Caki2 (cell line): ENCODE results near the gene GABARAPL2. TPM values are rescaled to one million over a fixed set of nuclear protein-coding genes. Genes with fewer than 3 reads are reported as not detected.
"Not testable (repeated sequence)": the region's sequence is repeated elsewhere in the genome, so short reads cannot be mapped to it uniquely, and the experiment has no call there.

Experiments
- DNase-seq: peaks from one replicate; pipeline ENCODE4 v3.0.0-alpha.2; 2015; ENCODE audit warnings: low read depth
- in situ Hi-C: cut with HindIII; loops from 2 replicates; pipeline ENCODE4 v1.10.0; 2016; ENCODE audit warnings: low sequenced_read_pairs, low pct_unique_long_range_greater_than_20kb, mixed read lengths
- total RNA-seq: library from RNA; depleted of rRNA; stranded (reverse); fragments of >200 nt; shearing (Covaris generic); gene quantifications from 2 replicates; pipeline ENCODE4 v1.2.3, GENCODE V29; 2014; ENCODE audit warnings: low replicate concordance

GABARAPL2 gene
- total RNA-seq, 1 experiment from 2014 or later = 16.3 TPM

GRCh38 chr16:75548456-75548855 lies 17.7 kb upstream of the GABARAPL2 start:
- in situ Hi-C loops, DNase-seq: not testable (repeated sequence)

DNA sequence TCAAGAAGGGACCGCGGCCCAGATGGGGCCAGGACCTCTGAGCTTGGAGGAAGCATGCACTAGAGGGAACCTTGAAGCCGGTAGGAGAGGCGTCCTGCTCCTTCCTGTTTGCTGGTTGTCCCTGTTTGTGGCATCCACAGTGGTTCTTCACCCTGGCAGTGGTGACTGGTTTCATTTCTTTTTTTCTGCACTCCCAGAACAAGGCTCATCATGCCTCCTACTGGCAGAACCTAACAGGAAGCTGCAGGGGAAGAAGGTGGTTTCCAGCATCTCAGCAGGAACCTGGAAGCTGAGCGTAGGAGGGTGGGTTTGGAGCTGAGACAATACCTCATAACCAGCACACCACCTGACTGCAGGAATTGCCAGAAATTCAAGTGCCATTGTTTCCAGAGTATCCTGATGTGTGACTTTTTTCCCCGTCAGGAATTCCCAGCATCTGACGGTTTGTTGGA lies 15.9 kb upstream of the GABARAPL2 start:
- peak; percentile 42 for DNase-seq
- in situ Hi-C loops = no loop called here

DNA sequence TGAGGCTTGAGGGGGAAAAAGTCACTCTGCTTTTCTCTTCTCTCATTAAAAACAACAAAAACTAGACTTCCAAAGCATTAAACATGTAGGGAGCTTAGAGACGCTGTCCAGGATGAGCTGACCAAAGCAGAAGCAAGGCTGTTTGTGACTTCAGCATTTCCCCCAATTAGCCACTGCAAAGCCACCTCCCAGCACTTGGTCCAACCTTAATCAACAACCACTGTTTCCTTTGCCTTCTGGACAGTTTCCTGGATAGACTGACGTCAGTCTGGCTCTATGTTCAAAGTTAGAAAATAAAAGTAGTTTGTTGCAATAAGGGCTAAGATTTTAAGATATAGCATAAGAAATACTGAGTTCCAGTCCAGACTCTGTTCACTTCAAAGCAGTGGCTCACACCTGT lies 13.2 kb upstream of the GABARAPL2 start:
- DNase-seq = no peak
- in situ Hi-C loops = no loop called here

GRCh38 chr16:75555213-75555706 lies 10.9 kb upstream of the GABARAPL2 start:
- DNase-seq = peak; percentile 77
- in situ Hi-C loops = no loop called here

DNA sequence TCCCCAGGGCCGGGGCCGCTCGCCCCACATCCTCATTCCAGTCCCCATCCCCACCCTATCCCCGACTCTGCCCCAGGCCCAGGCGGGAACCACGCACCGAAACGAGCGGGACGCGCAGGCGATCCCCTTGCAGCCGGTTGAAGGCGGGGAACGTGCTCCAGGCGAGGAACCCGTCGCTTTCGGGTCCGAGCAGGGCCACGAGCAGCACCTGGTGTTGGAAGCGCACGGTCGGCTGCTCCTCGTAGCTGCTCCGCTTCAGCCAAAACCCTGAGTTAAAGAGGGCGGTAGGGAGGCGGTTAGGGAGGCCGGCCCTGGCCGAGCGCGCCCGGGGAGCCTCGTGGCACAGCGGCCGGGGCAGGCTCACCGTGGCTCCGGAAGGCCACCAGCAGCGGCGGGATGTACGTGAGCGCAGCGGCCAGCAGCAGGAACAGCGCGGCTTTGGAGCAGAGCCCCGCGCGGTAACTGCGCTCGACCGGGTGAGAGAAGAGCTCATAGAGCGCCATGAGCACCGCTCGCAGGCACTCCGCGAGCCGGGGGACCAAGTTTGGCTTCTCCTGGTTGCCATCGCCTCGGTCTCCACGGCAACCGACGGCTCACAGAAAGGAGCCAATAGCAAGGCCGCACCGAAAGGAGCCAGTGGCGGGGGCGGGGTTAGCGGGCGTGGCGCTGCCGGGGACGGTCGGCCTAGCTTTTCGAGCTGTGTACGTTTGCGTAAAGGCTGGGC lies 10.3 kb upstream of the GABARAPL2 start, which contains the start of gene TMEM231:
TMEM231 (minus strand) TSS at position 546 of the 724 bp plus-strand sequence; CDS start at position 503, 43 bp downstream.
- DNase-seq = peak; percentile 88
- in situ Hi-C loops = no loop called here

GRCh38 chr16:75556431-75556950 lies 9.7 kb upstream of the GABARAPL2 start:
- in situ Hi-C loops = no loop called here
- no peak for DNase-seq

- DNase-seq = no peak
- in situ Hi-C loops = no loop called here
Observed at GRCh38 chr16:75558846-75559401, 7.3 kb upstream of the GABARAPL2 start.

GRCh38 chr16:75559564-75560372 lies 6.4 kb upstream of the GABARAPL2 start:
- DNase-seq = no peak
- in situ Hi-C loops = no loop called here

- no peak for DNase-seq
- in situ Hi-C loops = no loop called here
Observed at GRCh38 chr16:75565640-75566039, 539 bp upstream of the GABARAPL2 start.

- in situ Hi-C loops = no loop called here
- no peak for DNase-seq
Observed at GRCh38 chr16:75566758-75567255, 628 bp downstream of the GABARAPL2 start.

GRCh38 chr16:75567911-75568310 lies 1.7 kb downstream of the GABARAPL2 start:
- in situ Hi-C loops = no loop called here

DNA sequence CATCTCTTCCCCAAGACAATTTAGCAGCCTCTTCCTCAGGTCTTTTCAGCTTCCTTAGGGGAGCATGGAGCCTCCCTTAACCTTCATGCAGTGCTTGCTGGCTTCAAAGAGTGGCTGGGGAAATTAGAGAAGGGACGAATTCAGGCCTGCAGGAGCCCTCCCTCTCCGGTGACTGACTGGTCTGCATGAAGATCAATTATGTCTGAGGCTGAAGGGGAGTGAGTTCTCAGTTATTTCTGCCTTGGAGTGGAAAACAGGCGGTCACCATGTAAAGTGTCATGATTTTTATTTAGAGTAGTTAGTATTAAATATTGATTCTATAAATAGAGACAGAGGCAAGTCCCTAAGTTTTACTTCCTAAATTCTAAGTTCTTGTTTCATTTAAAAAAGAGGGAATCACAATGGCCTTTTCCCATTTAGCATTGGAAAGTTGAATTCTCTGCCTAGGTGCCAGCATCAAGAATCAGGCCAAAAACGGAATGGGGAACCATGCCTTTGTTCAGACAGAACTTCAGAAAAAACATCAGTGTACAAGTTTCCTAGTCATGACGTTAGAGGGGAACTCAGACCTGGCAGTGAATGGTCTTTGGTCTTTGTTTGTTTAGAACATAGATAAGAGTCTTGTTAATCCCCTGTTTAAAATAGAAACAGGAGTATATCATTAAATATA lies 4.4 kb downstream of the GABARAPL2 start:
- in situ Hi-C loops = no loop called here

More at GRCh38 chr16:75567911-75568310, 1.7 kb downstream of the GABARAPL2 start:
- DNase-seq = no peak

DNA sequence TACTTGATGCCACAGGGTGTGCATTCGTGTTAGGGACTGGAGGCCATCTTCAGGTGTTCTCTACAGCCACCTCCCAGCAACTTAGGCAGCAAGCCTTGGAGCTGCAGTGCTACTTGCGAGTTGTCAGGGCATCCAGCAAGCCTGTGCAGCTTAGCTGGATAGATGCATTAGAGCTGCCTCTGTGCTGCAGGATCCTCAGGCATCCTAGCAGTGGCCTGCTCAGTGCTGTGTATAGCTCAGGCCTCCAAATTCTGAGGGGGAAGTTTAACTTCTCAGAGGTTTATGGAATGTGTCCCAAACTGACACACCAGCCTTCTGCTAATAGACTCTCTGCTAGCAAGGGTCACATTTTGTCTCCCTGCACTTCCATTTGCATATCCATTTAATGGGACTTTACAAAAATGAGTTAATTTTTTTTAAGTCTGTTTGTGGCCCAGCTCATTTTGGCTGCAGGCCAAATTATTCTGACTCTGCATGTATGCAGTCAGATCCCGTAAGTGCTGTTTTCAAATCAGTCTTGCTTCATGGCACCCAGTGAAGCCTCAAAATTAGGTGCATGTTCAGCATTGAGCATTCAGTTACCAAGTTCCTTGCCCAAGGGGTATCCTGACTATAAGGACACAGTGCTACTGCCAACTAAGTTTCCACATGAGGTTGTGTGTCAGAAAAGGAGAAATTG lies 6.8 kb downstream of the GABARAPL2 start:
- DNase-seq = no peak
- in situ Hi-C loops = no loop called here

More for the DNA sequence above, 4.4 kb downstream of the GABARAPL2 start:
- no peak for DNase-seq

DNA sequence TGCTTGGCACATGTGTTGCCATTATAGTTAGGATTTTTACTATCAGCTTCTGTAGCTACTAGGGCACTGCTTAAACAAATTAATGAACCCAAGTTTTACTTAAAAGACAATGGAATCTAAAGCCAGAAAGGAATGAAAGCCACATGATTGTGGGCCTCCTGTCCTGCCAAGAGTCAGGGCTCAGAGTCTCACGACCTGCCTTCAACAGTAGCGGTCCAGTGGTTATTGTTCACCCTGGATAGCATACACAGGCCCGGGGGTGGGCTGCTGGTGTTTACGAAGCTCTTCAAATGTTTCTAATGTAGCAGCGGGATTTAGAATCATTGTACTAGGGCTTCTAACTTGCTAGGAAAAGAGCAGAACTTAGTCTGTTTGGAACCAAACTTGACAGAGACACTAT lies 7.8 kb downstream of the GABARAPL2 start:
- in situ Hi-C loops = no loop called here
- DNase-seq = no peak

DNA sequence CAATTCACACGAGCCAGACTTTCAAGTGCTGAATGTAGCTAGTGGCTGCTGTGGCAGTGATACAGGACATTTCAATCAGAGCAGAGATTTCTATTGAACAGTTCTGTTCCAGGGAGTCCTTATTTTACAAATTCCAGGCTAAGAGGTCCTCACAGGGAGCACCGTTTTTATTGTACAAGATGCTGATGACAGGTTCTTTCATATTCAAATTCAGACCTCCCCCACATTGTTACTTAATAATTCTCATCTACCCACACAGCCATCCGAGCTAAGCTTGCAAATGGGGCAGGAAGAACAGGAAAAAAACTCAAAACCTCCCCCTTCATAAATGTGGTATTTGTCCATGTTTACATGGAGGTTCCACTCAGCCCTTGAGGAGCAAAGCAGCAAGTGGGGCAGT lies 9.8 kb downstream of the GABARAPL2 start:
- DNase-seq = no peak
- in situ Hi-C loops = no loop called here

- in situ Hi-C loops = no loop called here
- no peak for DNase-seq
Observed at GRCh38 chr16:75576384-75576811, 10.2 kb downstream of the GABARAPL2 start.

GRCh38 chr16:75578212-75578611 lies 12.0 kb downstream of the GABARAPL2 start:
- in situ Hi-C loops = no loop called here
- no peak for DNase-seq
